Activated CD4-positive, CD25-positive, alpha-beta regulatory T cell (primary cell): ENCODE measurements around the gene KIF12.
"Not testable (repeated sequence)": the region's sequence is repeated elsewhere in the genome, so short reads cannot be mapped to it uniquely, and the experiment has no call there.

Experiments used
- DNase-seq, 4 experiments: peaks; one replicate each; lab custom pipeline; 2025; lab: John Stamatoyannopoulos, UW

Gene KIF12

DNA sequence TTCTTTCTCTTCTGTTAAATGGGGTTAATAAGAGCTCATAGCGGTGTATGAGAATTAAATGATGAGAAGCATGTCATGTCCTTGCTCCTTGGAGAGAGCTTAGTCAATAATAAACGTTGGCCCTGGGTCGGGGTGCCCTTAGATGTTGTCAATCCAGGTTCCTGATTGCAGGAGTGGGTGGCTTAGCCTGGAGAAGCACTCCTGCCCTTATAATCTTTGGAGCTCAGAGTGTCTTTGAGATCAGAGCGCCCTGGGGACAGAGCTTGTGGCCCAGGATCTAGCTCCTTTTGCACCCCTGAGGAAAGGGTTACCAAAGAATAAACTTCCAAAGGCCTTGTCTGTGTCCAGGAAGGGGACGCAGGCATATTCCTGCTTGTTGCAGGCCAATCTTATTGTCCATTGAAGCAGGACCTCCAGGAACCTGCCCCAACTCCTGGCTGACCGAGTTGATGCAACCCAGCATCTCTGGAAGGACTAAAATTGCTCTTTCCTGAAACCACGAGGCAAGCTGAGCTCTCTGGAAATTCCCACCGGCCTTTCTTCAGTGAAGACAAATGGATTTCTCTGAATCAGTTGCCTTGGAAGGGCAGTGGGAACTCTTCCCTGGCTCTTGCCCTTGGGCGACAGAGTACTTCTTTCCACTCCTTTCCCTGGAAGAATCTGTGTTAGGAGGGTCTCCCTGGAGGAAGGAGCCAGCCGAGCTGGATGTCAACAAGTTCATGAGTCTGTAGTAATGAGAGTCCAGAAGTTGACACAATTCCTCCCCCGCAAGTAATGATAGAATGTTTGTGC, 14.6 kb downstream of the KIF12 start:
- DNase-seq, result no peak

GRCh38 chr9:114083666-114084065, 15.4 kb downstream of the KIF12 start:
- DNase-seq, result no peak

GRCh38 chr9:114082763-114083412, 16.2 kb downstream of the KIF12 start:
- not testable (repeated sequence) for DNase-seq

DNA sequence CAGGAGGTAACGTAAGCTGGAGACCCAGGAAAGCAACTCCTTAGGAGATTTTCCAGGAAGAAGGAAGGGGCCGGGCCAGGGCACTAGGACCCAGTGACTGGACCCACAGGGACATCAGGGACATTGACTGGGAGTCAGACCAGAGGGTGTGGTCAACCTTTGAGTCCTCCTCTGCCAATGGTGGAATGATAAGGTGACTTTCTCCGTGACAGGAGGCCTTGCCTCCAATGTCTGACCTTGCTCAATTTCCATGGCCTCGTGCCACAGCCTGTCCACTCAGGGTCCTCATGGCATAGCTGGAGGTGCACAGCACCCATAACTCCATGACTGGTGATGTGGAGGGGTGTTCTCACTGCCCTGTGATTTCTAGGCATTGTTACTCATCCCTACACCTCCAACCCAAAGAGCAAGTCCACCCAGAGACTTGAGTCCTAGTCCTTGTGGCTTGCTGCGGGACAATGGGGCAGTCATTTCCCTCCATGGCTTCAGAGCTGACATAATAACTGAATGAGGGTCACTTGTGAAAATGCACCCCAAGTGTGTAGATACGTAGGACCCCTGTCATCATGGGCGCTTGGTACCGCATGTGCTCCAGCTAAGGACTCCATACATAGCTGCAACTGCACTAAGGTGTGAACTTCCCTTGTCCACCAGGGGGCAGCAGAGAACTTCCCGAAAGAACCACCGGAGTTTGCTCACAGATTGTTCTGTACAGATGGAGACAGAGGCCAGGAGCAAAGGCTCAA, 16.9 kb downstream of the KIF12 start:
- peak; percentile 55 to 70 (median 58) for DNase-seq

DNA sequence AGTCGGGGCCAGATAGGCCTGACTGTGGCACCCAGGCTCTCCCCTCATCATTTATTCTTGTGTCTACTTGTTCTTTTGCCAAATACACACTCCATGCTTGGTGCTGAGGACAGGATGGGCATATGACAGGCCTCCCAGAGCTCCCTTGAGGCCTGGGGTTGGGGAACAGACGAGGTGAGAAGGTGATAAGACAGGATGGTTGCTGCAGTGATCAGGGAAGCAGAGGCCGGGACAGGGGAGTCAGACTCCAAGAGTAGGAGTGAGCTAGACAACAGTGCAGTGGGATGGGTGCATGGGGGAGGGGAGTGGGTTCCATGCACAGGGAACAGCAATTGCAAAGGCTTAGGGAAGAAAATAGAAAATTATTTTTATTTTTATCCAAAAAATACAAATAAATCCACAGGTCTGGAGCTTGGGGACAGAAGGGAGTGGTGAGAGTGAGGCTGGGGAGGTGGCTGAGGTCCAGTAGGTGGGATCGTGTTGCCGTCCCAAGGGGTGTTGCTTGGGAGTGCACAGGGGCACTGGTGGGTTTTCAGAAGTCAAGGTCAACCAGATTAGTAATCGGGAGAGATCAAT, 17.6 kb downstream of the KIF12 start:
- no peak for DNase-seq

DNA sequence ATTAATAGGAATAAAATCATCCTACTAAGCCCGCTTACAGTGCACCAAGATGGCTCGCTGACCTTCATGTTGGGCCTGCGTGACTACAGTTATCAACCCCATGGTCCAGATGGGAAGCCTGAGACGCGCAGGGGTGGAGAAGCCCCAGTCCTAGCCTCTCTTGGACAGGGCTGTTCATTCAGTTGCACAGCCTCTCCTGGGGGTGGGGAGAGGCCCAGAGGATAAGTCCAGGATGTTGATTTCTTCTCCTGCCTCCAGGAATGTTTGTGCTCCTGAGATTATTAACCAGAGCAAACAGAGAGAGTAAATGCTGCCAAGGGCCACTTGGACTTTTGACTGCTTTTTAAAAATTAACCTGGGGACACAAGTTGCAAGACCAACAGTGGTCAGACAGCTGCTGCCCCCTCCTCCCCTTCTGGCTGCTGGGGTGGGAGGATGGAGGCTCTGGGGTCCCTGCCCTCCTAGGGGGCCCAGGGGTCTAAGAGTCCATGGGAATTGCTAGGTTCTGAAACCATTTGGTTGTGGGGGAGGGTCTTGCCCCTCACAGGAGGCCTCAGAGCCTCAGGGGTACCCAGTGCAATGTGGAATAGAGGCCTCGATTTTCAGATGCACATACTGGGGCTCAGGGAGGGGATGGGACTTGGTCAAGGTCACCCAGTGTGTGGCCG, 18.2 kb downstream of the KIF12 start:
- no peak for DNase-seq

DNA sequence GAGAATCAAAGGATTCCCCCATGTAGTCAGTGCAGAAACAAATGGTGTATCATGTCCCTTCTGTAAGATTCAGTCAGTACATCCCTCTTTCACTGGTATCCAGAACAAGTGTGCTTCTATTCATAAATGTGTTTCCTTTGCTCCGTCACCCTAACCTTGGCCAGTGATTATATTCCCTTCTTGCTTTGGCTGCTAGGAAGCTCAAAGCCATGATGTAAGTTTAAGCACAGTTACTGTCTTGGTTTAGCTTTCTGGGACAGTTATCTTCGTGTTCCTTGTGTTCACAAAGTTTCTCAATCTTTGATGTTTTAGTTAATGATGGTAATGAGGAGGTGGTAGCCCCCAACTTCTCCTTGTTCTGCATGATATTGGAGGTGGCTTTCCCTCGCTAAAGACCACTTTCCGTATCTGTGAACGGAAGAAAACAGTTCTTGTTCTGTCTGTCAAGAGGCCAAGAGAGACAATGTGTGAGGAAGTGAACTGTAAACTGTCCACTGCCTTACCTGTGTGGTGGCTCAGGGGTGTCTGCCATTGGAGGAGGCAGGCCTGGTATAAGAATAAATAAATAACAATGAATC, 18.8 kb downstream of the KIF12 start:
- DNase-seq, result no peak

- no peak for DNase-seq
Observed at GRCh38 chr9:114078781-114079156, 20.3 kb downstream of the KIF12 start.

DNA sequence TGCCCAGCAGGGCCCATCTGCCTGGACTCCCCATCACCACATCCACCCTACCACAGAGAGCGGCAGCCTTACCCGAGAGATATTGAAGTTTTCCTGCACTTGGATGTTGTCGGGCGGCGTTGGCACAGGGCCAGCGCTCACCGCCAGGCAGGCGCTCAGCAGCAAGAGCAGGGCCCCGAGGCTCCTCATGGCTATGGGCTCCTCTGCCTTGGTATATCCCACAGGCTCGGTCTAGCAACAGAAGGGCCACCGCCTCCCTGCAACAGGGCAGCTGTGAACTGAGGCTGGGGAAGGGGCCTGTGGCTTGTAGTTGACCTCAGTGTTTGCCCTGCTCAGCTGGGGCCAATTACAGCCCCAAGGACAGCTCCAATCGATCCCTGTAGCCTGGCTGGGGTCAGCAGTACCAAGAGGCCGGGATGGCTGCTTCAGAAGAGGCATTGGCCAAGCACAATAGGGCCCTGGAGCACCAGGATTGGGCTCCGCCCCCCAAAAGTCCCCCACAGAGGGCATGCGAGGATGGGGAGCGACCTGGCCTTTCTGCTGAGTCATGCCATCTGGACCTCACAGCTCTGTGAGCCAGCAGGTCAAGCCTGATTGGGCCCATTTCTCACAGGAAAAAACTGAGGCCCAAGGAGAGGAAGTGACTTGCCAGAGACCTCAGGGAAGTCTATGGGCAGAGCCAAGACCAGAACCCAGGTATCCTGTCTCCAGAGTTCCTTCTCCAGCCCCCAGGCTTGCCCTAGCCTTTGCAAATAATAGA, 20.9 kb downstream of the KIF12 start, which contains the start of gene AMBP:
Gene AMBP (minus strand): TSS at position 280 of the 760 bp plus-strand sequence. CDS start 91 bp downstream, at position 189.
- no peak for DNase-seq

- no peak for DNase-seq
Observed at GRCh38 chr9:114077162-114077837, 21.8 kb downstream of the KIF12 start.

DNA sequence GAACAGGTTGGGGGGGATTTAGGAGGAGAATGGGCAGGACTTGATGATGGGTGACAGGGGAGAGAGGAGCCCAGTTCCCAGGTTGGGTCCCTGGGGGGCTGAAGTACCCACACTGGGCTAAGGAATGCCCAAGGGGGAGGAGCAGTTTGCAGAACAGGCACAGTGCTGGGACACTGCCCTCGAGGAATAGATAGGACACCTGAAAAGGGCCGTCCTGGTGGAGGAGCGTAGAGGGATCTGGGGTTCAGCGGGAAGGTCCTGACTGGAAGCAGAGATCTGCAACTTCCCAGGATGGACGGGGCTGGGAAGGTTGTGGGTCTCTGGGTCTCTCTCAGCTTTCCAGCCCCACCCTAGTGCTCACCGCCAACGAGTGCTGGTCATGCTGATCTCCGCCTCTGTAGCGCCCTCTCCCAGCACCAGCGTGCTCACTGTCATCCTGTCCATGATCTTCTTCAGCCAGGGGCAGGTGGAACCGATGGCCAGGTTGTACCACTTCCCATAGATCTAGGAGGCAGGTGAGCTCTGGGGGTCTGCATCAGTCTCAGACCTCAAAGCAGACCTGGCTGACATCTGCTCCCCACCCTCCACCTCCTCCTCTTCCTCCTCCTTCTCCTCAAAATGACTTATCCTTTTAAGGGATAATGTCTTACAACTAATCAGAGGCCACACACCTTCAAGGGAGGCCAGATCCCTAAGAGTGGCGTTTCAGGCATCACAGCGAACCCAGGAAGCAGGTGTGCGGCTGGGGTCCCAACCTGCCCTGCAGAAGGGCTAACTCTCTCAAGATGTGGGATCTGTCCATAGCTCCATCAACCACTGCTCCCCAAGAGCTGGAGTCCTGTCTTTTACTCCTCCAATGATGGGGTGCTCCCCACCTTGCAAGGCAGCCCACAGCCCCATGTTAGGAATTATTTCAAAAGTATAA, 22.6 kb downstream of the KIF12 start:
- no peak for DNase-seq

GRCh38 chr9:114075602-114076001, 23.5 kb downstream of the KIF12 start:
- DNase-seq, result no peak

- no peak for DNase-seq
Observed at GRCh38 chr9:114072184-114073140, 26.6 kb downstream of the KIF12 start.

DNA sequence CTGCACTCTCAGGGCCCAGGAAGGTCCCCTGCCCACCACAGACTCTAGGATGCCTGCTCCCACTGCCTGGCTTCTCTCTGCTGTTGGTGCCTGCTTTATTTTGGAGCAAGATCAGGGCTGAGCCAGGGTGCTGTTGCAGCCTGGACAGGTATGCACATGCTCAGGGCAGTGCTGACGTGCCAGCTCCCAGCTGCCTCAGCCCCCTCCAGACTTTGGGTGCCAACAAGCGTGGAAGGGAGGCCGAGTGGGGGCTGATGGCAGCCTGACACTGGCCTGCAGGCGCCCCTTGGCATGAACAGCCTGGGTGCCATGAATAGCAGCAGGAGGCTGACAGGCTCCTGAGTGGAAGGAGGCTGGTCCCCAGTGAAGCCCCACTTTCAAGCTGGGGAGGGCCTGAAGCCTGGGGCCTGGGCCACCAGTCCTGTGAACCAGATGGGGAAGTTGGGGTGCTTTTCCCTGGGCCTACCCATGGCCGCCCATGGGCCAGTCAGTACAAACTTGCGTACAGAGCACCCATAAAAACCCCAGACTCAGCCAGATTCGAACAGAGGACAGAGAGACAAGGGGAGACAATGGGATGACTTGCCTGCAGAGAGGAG, 27.8 kb downstream of the KIF12 start:
- DNase-seq, result no peak

DNA sequence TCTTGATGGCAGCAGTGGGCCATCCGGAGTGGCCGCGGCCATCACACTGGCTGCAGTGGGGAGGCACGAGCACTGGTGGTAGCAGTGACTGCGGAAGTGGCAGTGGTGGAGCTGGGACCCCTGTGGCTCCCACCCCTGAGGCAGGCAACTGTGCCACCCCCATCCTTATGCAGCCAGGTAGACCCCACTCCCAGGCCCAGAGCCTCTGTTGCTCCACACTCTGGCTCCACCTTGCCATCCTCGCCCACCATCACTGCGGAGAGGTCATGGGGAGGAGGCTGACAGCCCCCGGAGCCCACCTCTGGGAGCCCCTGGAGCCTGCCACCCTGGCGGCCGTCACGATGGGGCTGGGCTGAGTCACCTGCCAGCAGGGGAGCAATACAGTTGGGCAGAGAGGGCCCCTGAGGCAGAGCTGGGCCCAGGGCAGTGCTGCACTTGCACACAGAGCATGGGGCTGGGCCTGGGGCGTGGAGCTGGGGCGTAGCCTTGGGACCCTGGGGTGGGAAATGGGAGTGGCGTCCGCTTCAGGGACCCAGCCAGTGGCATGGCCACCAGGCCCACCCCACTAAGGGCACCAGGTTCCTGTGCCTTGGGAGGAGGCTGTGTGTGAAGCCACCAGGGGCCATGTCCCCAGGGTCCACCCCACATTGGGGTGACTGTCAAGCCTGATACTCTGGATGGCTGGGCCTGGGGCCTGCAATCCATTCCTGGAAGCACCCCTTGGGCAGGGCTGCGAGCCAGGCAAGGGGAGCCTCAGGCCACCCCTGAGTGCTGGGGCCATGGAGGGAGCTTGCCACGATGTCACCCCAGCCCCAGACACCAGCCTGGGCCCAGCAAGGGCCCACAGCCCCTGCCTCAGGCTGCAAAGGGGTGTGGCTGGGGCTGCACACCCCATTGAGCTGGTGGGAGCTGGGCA, 28.6 kb downstream of the KIF12 start:
- no peak for DNase-seq

GRCh38 chr9:114069476-114070187, 29.5 kb downstream of the KIF12 start:
- DNase-seq, result no peak
